H9 (cell line): ENCODE results near the gene SCAP. TPM values are rescaled to one million over a fixed set of nuclear protein-coding genes. Genes with fewer than 3 reads are reported as not detected.

Source experiments
- DNase-seq: peaks from one replicate; pipeline ENCODE4 v3.0.0-alpha.2; 2017
- H2AFZ ChIP-seq: one replicate; pipeline ENCODE4 v1.6.1; 2013; ENCODE audit warnings: mild to moderate bottlenecking, low read length, control low read depth, moderate library complexity
- H2AK5ac ChIP-seq: 2 replicates; pipeline ENCODE4 v1.6.1; 2013; ENCODE audit warnings: low read length, control low read depth, mixed read lengths; ENCODE audit not compliant: insufficient read length
- H2BK120ac ChIP-seq: one replicate; pipeline ENCODE4 v1.6.1; 2013; ENCODE audit warnings: low read depth, mild to moderate bottlenecking, low read length, control low read depth, inconsistent platforms; ENCODE audit not compliant: poor library complexity, severe bottlenecking
- H2BK12ac ChIP-seq: 2 replicates; pipeline ENCODE4 v1.6.1; 2013; ENCODE audit warnings: low read length, control low read depth, mixed read lengths, low read depth; ENCODE audit not compliant: insufficient read length
- H2BK15ac ChIP-seq: 2 replicates; pipeline ENCODE4 v1.6.1; 2013; ENCODE audit warnings: low read depth, low read length, control low read depth
- H2BK20ac ChIP-seq: one replicate; pipeline ENCODE4 v1.6.1; 2013; ENCODE audit warnings: low read depth, mild to moderate bottlenecking, low read length, control low read depth, inconsistent platforms; ENCODE audit not compliant: poor library complexity, severe bottlenecking
- H2BK5ac ChIP-seq: 2 replicates; pipeline ENCODE4 v1.6.1; 2013; ENCODE audit warnings: low read length, control low read depth, mixed read lengths; ENCODE audit not compliant: insufficient read length
- H3K14ac ChIP-seq: 2 replicates; pipeline ENCODE4 v1.6.1; 2013; ENCODE audit warnings: low read length, control low read depth; ENCODE audit not compliant: insufficient read depth
- H3K18ac ChIP-seq: 2 replicates; pipeline ENCODE4 v1.6.1; 2013; ENCODE audit warnings: low read depth, mild to moderate bottlenecking, mixed read lengths, low read length, control low read depth; ENCODE audit not compliant: insufficient read length
- H3K23ac ChIP-seq: 2 replicates; pipeline ENCODE4 v1.6.1; 2013; ENCODE audit warnings: low read length, control low read depth, mixed read lengths, low read depth; ENCODE audit not compliant: insufficient read length
- H3K23me2 ChIP-seq: 2 replicates; pipeline ENCODE4 v1.6.1; 2013; ENCODE audit warnings: low read depth, mild to moderate bottlenecking, mixed read lengths, low read length, control low read depth; ENCODE audit not compliant: insufficient read length, poor library complexity, severe bottlenecking
- H3K27ac ChIP-seq: 2 replicates; pipeline ENCODE4 v1.5.1; 2013; ENCODE audit warnings: low read length, control low read depth, mixed read lengths, low read depth; ENCODE audit not compliant: insufficient read length
- H3K27me3 ChIP-seq: 2 replicates; pipeline ENCODE4 v1.6.1; 2013; ENCODE audit warnings: low read length, control low read depth, inconsistent platforms; ENCODE audit not compliant: insufficient read depth
- H3K4ac ChIP-seq: 2 replicates; pipeline ENCODE4 v1.6.1; 2013; ENCODE audit warnings: low read depth, mild to moderate bottlenecking, control low read depth, inconsistent platforms, low read length, moderate library complexity
- H3K4me1 ChIP-seq: 2 replicates; pipeline ENCODE4 v1.6.1; 2013; ENCODE audit warnings: low read length, control low read depth, inconsistent platforms; ENCODE audit not compliant: insufficient read depth
- H3K4me2 ChIP-seq: 2 replicates; pipeline ENCODE4 v1.6.1; 2013; ENCODE audit warnings: low read length, control low read depth, mixed read lengths; ENCODE audit not compliant: insufficient read length, insufficient read depth
- H3K56ac ChIP-seq: 2 replicates; pipeline ENCODE4 v1.6.1; 2013; ENCODE audit warnings: low read depth, mild to moderate bottlenecking, mixed read lengths, low read length, control low read depth; ENCODE audit not compliant: insufficient read length
- H3K79me1 ChIP-seq: 2 replicates; pipeline ENCODE4 v1.6.1; 2013; ENCODE audit warnings: low read depth, mild to moderate bottlenecking, moderate library complexity, low read length, control low read depth, inconsistent platforms; ENCODE audit not compliant: insufficient read depth, poor library complexity, severe bottlenecking
- H3K79me2 ChIP-seq: 2 replicates; pipeline ENCODE4 v1.6.1; 2013; ENCODE audit warnings: low read length, control low read depth, inconsistent platforms; ENCODE audit not compliant: insufficient read depth
- H3K9ac ChIP-seq: 2 replicates; pipeline ENCODE4 v1.6.1; 2013; ENCODE audit warnings: low read length, control low read depth, mixed read lengths; ENCODE audit not compliant: insufficient read length; ENCODE audit errors: extremely low read depth
- H3K9me3 ChIP-seq: one replicate; pipeline ENCODE4 v1.6.1; 2013; ENCODE audit warnings: low read depth, low read length, inconsistent platforms; ENCODE audit not compliant: control insufficient read depth
- H3T11ph ChIP-seq: one replicate; pipeline ENCODE4 v1.6.1; 2013; ENCODE audit warnings: mild to moderate bottlenecking, low read length, control low read depth, inconsistent platforms
- H4K20me1 ChIP-seq: one replicate; pipeline ENCODE4 v1.6.1; 2013; ENCODE audit not compliant: control insufficient read depth, insufficient read length, insufficient read depth
- H4K5ac ChIP-seq: 2 replicates; pipeline ENCODE4 v1.6.1; 2013; ENCODE audit warnings: low read depth, mild to moderate bottlenecking, mixed read lengths, low read length, control low read depth; ENCODE audit not compliant: insufficient read length
- H4K8ac ChIP-seq: replicated peaks from 2 replicates; pipeline ENCODE4 v1.6.1; 2013; ENCODE audit warnings: low read length, control low read depth, mixed read lengths, low read depth; ENCODE audit not compliant: insufficient read length
- H4K91ac ChIP-seq: 2 replicates; pipeline ENCODE4 v1.6.1; 2013; ENCODE audit warnings: low read depth, mild to moderate bottlenecking, moderate library complexity, mixed read lengths, low read length, control low read depth; ENCODE audit not compliant: insufficient read length
- H3K27ac Mint-ChIP-seq, 3 experiments: 2 replicates in 2 of 3; 3 replicates in 1 of 3; pipeline ENCODE4 v1.8.0; 2020 to 2021; ENCODE audit warnings: mixed read lengths in 3 of 3, mild to moderate bottlenecking in 1 of 3, moderate library complexity in 1 of 3
- H3K27me3 Mint-ChIP-seq: 2 replicates; pipeline ENCODE4 v1.8.0; 2021; ENCODE audit warnings: low read depth, mild to moderate bottlenecking, moderate library complexity, mixed read lengths
- H3K36me3 Mint-ChIP-seq, 3 experiments: 2 replicates in 2 of 3; 3 replicates in 1 of 3; pipeline ENCODE4 v1.8.0; 2020 to 2021; ENCODE audit warnings: low read depth in 3 of 3, mixed read lengths in 3 of 3; ENCODE audit not compliant: insufficient read depth in 1 of 3
- H3K4me1 Mint-ChIP-seq, 2 experiments: 2 replicates each; pipeline ENCODE4 v1.8.0; 2020; ENCODE audit warnings: mixed read lengths in 2 of 2
- H3K4me3 Mint-ChIP-seq, 2 experiments: 2 replicates in 1 of 2; 3 replicates in 1 of 2; pipeline ENCODE4 v1.8.0; 2020 to 2021; ENCODE audit warnings: mild to moderate bottlenecking in 2 of 2, mixed read lengths in 2 of 2, moderate library complexity in 1 of 2
- H3K9me3 Mint-ChIP-seq, 2 experiments: 2 replicates in 1 of 2; 3 replicates in 1 of 2; pipeline ENCODE4 v1.8.0; 2020; ENCODE audit warnings: mild to moderate bottlenecking in 2 of 2, mixed read lengths in 2 of 2, moderate library complexity in 1 of 2
- WGBS: extraction: QIAGEN DNeasy Blood & Tissue Kit; methylation state at CpG from one replicate; pipeline ENCODE4 v1.1.7; 2013; ENCODE audit warnings: missing lambda C conversion rate, low lambda C conversion rate, mixed read lengths; ENCODE audit not compliant: insufficient read length; ENCODE audit errors: extremely low coverage; 5-methylcytosine and 5-hydroxymethylcytosine counted together
- total RNA-seq: library from RNA; stranded (reverse); gene quantifications from 2 replicates; pipeline ENCODE4 v1.2.1, GENCODE V29; 2021
- TF ChIP-seq, protein P1 (sequence below): fragments of 200-600 bp; sonication (generic); conservative IDR thresholded peaks from 3 replicates; pipeline ENCODE4 v1.8.0; 2021; ENCODE audit warnings: antibody characterized with exemption, mild to moderate bottlenecking

The SCAP gene
- total RNA-seq, 1 experiment from 2014 or later, result 104 TPM

DNA sequence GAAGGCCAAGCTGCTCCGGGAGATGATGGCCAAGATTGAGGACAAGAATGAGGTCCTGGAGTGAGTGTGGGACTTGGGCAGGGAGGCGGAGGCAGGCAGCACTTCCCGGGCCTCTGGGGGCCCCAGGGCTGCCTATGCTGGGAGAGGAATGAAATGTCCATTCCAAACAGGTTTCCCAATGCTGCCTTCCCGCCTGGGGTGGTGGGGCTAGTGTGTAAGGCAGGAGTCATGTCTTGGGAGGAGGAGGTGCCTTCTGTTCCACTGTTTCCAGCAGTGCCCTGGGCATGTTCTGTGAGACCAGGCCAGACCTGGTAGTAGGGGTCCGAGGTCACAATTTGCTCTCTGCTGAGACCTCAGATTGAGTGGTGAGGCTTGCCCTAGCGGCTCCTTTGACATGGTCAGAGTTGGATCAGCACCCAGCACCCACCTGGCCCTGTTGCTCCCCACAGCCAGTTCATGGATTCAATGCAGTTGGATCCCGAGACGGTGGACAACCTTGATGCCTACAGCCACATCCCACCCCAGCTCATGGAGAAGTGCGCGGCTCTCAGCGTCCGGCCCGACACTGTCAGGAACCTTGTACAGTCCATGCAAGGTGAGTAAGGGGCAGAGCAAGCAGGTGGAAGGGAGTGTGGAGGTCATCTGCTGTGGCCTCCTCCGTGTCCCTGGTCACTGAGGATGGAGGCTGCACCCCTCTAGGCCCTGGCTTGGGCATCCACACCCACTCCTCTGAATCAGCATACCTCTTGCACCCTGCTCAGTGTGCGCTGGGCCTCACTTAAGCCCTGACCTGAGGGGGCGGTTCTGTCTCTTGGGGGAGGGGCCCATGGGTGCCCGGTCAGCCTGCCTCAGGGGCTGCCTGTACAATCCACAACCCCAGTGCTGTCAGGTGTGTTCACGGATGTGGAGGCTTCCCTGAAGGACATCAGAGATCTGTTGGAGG lies 67.6 kb downstream of the SCAP start:
- Histone ChIP-seq H2BK15ac (no peak overlapping the region), H2BK12ac (no peak overlapping the region), H3K9ac (no peak overlapping the region), H3K27ac (no peak overlapping the region), H2BK20ac (no peak overlapping the region), H3K4me1 (no peaks in the 10 kb centered on the region), H2BK120ac (no peak overlapping the region), H4K5ac (no peak overlapping the region), H3K4ac (no peak overlapping the region), H2AFZ (no peak overlapping the region), H2BK5ac (no peak overlapping the region), H4K91ac (no peak overlapping the region), H3K79me1 (no peaks in the 10 kb centered on the region), H3K23ac (no peak overlapping the region), H2AK5ac (no peak overlapping the region), H3T11ph (no peak overlapping the region), H3K18ac (no peak overlapping the region), H3K56ac (no peak overlapping the region), H3K14ac (no peak overlapping the region), H3K27me3 (no peaks in the 10 kb centered on the region), H3K23me2 (no peaks in the 10 kb centered on the region), H4K20me1 (no peaks in the 10 kb centered on the region), H3K79me2 (no peaks in the 10 kb centered on the region), H3K4me2 (no peak overlapping the region), H3K9me3 (no peaks in the 10 kb centered on the region), H4K8ac (no peak overlapping the region)
- Mint-ChIP-seq H3K36me3 (peaks cover 18 to 50% (median 34%) of the 10 kb centered on the region in 3 experiments), H3K9me3 (no peaks in the 10 kb centered on the region), H3K27me3 (no peaks in the 10 kb centered on the region; the same call in 1 of the 2 replicates), H3K27ac (peak overlapping the region in 1 of 3 experiments; percentile 33; a peak in 1 of 7 replicates), H3K4me1 (no peaks in the 10 kb centered on the region), H3K4me3 (no peak overlapping the region)
- no CpG with 5 or more reads among the region's 18 CpGs for WGBS
- TF ChIP-seq, protein P1, sequence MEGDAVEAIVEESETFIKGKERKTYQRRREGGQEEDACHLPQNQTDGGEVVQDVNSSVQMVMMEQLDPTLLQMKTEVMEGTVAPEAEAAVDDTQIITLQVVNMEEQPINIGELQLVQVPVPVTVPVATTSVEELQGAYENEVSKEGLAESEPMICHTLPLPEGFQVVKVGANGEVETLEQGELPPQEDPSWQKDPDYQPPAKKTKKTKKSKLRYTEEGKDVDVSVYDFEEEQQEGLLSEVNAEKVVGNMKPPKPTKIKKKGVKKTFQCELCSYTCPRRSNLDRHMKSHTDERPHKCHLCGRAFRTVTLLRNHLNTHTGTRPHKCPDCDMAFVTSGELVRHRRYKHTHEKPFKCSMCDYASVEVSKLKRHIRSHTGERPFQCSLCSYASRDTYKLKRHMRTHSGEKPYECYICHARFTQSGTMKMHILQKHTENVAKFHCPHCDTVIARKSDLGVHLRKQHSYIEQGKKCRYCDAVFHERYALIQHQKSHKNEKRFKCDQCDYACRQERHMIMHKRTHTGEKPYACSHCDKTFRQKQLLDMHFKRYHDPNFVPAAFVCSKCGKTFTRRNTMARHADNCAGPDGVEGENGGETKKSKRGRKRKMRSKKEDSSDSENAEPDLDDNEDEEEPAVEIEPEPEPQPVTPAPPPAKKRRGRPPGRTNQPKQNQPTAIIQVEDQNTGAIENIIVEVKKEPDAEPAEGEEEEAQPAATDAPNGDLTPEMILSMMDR, result no peak
- no peak for DNase-seq
